Esophagus squamous epithelium (tissue), 4 donors: ENCODE results near the gene SLC25A41.

Source experiments
- CTCF ChIP-seq, 6 experiments: fragments of 450-650 bp in 4 of 6; fragments of 200-600 bp in 2 of 6; sonication (generic) in 2 of 6; IDR thresholded peaks; one replicate each; pipeline ENCODE4 v1.5.1; 2016 to 2019; ENCODE audit warnings: antibody characterized with exemption in 6 of 6, mild to moderate bottlenecking in 4 of 6, moderate library complexity in 4 of 6
- POLR2A ChIP-seq, 4 donors: fragments of 450-650 bp; IDR thresholded peaks; one replicate each; pipeline ENCODE4 v1.6.1; 2017; ENCODE audit warnings: antibody characterized with exemption in 4 of 4, mild to moderate bottlenecking in 4 of 4, moderate library complexity in 3 of 4

DNA sequence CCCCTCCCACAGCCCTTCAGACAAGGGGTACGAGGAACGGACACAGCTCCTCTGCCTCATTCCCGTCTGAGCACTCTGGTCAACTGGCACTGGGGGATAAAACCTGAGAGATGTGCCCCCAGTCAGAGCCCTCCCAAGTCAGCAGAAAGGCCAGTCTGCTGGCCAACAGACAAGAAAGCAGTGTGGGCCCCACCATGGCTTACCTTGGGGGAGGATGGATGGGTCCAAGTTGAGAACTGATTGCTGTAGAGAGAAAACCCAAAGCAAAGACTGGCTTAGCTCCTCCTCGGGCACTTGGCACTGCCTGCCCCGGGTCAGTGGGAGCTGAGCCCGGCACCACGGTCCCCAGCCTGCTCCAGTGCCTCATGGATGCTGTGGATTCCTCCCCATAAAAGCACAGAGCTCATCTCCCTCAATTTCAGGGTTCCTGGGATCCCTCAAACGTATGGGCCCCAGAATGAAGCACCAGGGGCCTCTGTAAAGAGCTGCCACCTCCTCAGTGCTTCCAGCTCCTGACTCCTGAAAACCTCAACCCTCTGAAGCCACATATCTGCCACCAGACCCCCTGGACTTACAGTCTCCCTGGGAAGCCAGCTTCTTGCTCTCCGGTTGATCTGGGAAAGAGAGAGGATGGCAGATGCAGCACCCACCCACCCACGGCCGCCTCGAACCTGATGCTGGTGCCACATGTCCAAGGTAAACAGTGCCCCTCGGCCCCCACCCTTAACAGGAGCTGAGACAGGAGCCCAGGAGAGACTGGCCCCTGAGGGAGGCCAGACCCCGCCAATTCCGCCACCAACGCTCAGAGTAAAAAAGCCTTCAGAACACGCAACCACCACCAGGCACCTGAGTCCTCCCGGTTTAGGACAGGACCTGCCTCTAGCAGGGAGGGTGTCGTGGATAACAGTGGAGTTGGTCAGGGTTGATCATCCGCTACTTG, 12.2 kb downstream of the SLC25A41 start:
- no peak for TF ChIP-seq CTCF (IDR thresholded peaks at IDR 0.05)
- TF ChIP-seq POLR2A (IDR thresholded peaks at IDR 0.05) = no peak
